Bronchial epithelial cell (primary cell): Measurements from ENCODE around the gene AGRN. TPM values are rescaled to one million over a fixed set of nuclear protein-coding genes. Genes with fewer than 3 reads are reported as not detected.

Source experiments
- DNase-seq: peaks from one replicate; pipeline ENCODE4 v3.0.0-alpha.2; 2010; ENCODE audit warnings: low read depth
- FAIRE-seq: peaks from 2 replicates; lab custom pipeline; 2011; peaks lifted over from hg19 to GRCh38; lab: Jason Lieb, UNC
- H3K27me3 ChIP-seq: 2 replicates; pipeline ENCODE4 v1.5.1; 2011; ENCODE audit warnings: low read length; ENCODE audit not compliant: control insufficient read depth, insufficient read depth
- H3K36me3 ChIP-seq: 2 replicates; pipeline ENCODE4 v1.5.1; 2011; ENCODE audit warnings: low read length; ENCODE audit not compliant: control insufficient read depth, insufficient read depth
- H3K4me3 ChIP-seq: 2 replicates; pipeline ENCODE4 v1.5.1; 2011; ENCODE audit warnings: mild to moderate bottlenecking, low read depth, low read length, control low read depth
- total RNA-seq: library from RNA; depleted of rRNA; stranded (reverse); fragments of >200 nt; gene quantifications from 2 replicates; pipeline ENCODE4 v1.2.1, GENCODE V29; 2014
- TF ChIP-seq, protein P1 (sequence below): IDR thresholded peaks from 2 replicates; pipeline ENCODE4 v1.5.1; 2011; ENCODE audit warnings: mild to moderate bottlenecking, moderate library complexity, low read length, control low read depth, inconsistent platforms; ENCODE audit not compliant: insufficient read depth, severe bottlenecking

AGRN gene
- total RNA-seq, 1 donor from 2014 or later = 117 TPM

DNA sequence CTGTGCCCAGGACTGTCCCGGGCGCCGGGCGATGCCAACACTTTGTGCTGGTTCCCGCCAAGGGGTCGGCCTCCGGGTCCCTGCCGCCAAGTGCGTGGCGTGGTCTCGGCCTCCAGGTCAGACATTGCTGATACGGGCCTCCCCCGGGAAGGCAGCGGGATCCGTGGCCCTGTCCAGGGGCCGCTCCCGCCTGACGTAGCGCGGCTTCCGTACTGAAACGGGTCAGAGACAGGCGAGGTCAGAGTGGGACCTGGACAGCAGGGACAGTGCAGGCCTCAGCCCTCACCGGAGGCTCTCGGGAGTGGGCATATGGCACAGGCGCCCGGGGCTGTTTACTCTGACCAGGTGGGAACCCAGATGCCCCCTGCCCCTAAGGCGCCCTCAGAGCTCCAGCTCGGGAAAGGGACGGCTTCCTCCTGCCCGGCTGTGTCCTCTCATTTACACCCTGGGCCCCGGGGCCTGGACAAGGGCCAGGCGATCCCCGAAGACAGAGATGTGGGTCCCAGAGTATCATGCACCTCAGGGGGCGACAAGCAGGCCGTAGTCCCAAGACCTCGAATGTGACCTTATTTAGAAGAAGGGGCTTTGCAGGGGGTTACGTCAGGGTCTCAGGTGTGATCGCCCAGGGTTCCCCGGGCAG lies 63.0 kb downstream of the AGRN start:
- no peak overlapping the region for H3K4me3 ChIP-seq
- FAIRE-seq (no peak), DNase-seq (no peak)
- TF ChIP-seq, protein P1, sequence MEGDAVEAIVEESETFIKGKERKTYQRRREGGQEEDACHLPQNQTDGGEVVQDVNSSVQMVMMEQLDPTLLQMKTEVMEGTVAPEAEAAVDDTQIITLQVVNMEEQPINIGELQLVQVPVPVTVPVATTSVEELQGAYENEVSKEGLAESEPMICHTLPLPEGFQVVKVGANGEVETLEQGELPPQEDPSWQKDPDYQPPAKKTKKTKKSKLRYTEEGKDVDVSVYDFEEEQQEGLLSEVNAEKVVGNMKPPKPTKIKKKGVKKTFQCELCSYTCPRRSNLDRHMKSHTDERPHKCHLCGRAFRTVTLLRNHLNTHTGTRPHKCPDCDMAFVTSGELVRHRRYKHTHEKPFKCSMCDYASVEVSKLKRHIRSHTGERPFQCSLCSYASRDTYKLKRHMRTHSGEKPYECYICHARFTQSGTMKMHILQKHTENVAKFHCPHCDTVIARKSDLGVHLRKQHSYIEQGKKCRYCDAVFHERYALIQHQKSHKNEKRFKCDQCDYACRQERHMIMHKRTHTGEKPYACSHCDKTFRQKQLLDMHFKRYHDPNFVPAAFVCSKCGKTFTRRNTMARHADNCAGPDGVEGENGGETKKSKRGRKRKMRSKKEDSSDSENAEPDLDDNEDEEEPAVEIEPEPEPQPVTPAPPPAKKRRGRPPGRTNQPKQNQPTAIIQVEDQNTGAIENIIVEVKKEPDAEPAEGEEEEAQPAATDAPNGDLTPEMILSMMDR = no peak
- H3K27me3 ChIP-seq = no peaks in the 10 kb centered on the region
- no peaks in the 10 kb centered on the region for H3K36me3 ChIP-seq

DNA sequence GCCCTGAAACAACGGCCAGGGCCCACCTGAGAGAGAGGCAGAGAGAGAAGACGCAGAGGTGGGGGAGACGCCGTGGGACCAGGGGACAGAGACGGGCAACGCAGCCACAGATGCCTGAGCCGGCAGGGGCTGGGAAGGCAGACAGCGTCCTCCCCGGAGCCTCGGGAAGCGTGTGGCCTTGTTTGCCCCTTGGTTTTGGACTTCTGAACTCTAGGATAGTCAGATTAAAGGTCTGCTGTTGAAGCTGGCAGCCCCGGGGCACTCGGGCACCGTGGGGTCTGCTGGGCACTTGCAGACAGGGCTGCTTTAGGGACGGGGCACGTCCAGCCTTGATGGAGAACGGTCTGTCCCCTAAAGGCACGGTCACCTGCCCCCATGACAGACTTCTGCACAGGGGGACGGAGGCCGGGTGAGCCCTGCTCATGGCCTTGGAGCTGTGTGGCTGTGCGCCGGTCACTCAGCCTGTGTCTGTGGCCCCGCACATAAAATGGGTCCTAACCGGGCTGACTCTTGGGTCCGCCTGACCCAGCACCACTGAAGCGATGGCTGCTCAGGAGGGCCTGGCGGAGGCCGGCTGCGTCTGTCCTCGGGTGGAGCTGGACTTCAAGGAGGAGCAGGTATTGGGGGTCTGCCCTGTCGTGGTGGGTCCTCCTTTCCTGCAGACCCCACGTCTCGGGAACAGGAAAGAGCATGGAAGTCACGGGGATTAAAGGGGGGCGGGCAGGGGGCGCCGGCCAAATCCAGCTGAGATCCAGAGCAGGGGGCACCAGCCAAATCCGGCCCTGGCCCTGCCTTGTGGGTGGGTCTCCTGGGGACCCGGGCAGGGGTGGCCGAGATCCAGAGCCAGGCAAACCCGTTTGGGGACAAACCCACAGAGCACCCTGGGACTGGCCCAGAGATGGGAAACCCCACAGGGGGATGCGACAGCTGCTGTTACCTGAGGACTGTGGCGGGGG lies 63.8 kb downstream of the AGRN start:
- Histone ChIP-seq H3K27me3 (no peaks in the 10 kb centered on the region), H3K36me3 (no peaks in the 10 kb centered on the region), H3K4me3 (no peak overlapping the region)
- no peak for DNase-seq
- FAIRE-seq = no peak
- TF ChIP-seq, protein P1 = no peak

DNA sequence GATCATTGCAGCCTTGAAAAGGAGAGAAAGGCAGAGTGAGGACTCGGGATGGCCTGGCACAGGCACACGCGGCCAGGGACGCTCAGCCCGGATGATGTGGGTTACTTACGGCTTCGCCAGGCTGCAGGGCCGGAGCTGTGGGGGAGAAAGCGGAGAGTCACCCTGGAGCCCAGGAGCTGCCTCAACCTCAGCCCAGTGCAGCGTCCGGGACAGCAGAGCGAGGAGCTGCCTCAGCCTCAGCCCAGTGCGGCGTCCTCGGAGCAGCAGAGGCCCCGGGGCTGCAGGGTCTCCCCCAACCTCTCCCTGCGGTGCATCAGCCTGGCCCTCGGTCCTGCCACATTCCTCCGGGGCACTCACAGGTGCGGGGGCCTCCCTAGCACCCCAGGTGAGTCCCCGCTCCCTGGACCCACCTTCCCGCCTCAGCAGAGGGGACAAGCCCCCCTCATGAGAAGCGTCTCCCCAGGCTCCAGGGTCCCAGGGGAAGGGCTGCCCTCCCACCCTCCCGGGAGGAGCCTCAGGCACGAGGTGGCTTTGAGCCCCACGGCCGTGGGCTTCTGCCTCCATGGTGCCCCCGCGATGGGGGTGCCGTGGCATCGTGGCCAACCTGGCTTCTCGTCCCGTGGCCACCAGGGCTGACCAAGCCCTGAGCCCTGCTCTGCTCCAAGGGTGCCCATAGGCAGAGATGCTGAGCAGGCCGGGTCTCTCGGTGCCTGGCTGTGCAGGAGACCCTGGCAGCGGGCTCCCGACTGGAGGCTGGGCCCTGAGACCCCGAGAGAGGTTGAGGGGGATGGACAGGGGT lies 64.7 kb downstream of the AGRN start:
- DNase-seq = no peak
- no peak for FAIRE-seq
- H3K4me3 ChIP-seq = no peak overlapping the region
- TF ChIP-seq, protein P1 = no peak
- no peaks in the 10 kb centered on the region for H3K27me3 ChIP-seq
- no peaks in the 10 kb centered on the region for H3K36me3 ChIP-seq

DNA sequence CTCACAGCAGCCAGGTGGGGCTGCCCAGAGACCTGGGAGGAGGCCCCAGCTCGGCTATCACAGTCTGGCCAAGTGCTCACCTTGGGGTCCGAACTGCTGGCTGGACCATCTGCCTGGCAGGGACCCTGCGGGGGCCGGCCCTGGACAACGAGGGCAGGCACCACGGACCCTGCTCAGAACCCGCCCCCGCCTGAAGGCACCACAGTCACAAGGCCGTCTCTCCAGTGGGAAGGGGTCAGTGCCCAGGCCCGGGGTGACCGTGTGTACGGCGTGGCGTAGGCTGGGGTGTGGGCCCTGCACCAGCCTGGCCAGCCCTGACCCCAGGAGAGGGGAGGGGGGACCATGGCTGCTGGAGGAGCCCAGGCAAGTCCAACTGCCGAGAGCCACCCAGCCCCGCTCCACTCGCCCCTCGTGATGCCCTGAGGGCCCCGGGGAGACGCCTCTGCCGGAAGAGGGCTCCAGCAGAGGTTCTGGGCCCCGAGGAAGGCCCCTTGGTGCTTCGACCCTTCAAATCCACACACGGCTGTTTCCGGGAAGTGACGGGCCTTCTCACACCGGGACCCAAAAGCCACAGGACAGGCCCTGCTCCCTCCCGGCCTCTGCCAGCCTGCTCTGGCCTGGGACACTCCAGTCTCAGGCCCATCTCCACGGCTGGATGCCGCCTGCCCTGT lies 65.4 kb downstream of the AGRN start:
- no peak overlapping the region for H3K4me3 ChIP-seq
- H3K36me3 ChIP-seq = no peaks in the 10 kb centered on the region
- H3K27me3 ChIP-seq = no peaks in the 10 kb centered on the region
- DNase-seq = no peak
- TF ChIP-seq, protein P1 = no peak
- no peak for FAIRE-seq
